KMS-11 (cell line): ENCODE results near the gene UBE3B.

Source experiments
- H2AFZ ChIP-seq: fragments of 200-600 bp; sonication (generic); 2 replicates; pipeline ENCODE4 v1.6.1; 2016; ENCODE audit warnings: antibody characterized with exemption, mixed run types, low read depth
- H3K27ac ChIP-seq: fragments of 200-600 bp; sonication (generic); 2 replicates; pipeline ENCODE4 v1.6.1; 2016; ENCODE audit warnings: mild to moderate bottlenecking, mixed run types
- H3K27me3 ChIP-seq: fragments of 200-600 bp; sonication (generic); 2 replicates; pipeline ENCODE4 v1.6.1; 2017; ENCODE audit warnings: mild to moderate bottlenecking, low read depth, mixed run types, moderate library complexity; ENCODE audit not compliant: insufficient read depth
- H3K36me3 ChIP-seq: fragments of 200-600 bp; sonication (generic); 2 replicates; pipeline ENCODE4 v1.6.1; 2017; ENCODE audit warnings: mild to moderate bottlenecking, mixed run types; ENCODE audit not compliant: insufficient read depth
- H3K4me1 ChIP-seq: fragments of 200-600 bp; sonication (generic); 2 replicates; pipeline ENCODE4 v1.6.1; 2016; ENCODE audit warnings: mild to moderate bottlenecking, low read depth, mixed run types; ENCODE audit not compliant: poor library complexity, severe bottlenecking
- H3K4me2 ChIP-seq: fragments of 200-600 bp; sonication (generic); 2 replicates; pipeline ENCODE4 v1.7.0; 2016; ENCODE audit warnings: mild to moderate bottlenecking, mixed run types
- H3K4me3 ChIP-seq: fragments of 200-600 bp; sonication (generic); IDR thresholded peaks from 2 replicates; pipeline ENCODE4 v1.6.1; 2017; ENCODE audit warnings: low read depth, low read length, mixed read lengths; ENCODE audit not compliant: insufficient read depth
- H3K79me2 ChIP-seq: fragments of 200-600 bp; sonication (generic); 2 replicates; pipeline ENCODE4 v1.6.1; 2016; ENCODE audit warnings: low read depth, mixed run types; ENCODE audit not compliant: insufficient read depth
- H3K9ac ChIP-seq: fragments of 200-600 bp; sonication (generic); 2 replicates; pipeline ENCODE4 v1.6.1; 2016; ENCODE audit warnings: mild to moderate bottlenecking, mixed run types
- H4K20me1 ChIP-seq: fragments of 200-600 bp; sonication (generic); 2 replicates; pipeline ENCODE4 v1.6.1; 2016; ENCODE audit warnings: mild to moderate bottlenecking, mixed run types; ENCODE audit not compliant: insufficient read depth
- CTCF ChIP-seq: fragments of 200-600 bp; sonication (generic); conservative IDR thresholded peaks from 2 replicates; pipeline ENCODE4 v1.6.1; 2017; ENCODE audit warnings: low read depth, mild to moderate bottlenecking, antibody characterized with exemption, low read length, moderate library complexity, mixed read lengths

The UBE3B gene

GRCh38 chr12:109458086-109458485 is 19.3 kb upstream of the UBE3B start:
- no peak for TF ChIP-seq CTCF
- Histone ChIP-seq H3K4me3 (no peak overlapping the region), H2AFZ (no peak overlapping the region), H3K27ac (no peak overlapping the region), H3K4me2 (no peak overlapping the region), H4K20me1 (no peaks in the 10 kb centered on the region), H3K4me1 (no peaks in the 10 kb centered on the region), H3K79me2 (no peaks in the 10 kb centered on the region), H3K27me3 (no peaks in the 10 kb centered on the region), H3K36me3 (no peaks in the 10 kb centered on the region), H3K9ac (no peak overlapping the region)

GRCh38 chr12:109458771-109459208 is 18.6 kb upstream of the UBE3B start:
- Histone ChIP-seq H3K27me3 (no peaks in the 10 kb centered on the region), H3K27ac (no peak overlapping the region), H4K20me1 (no peaks in the 10 kb centered on the region), H3K9ac (no peak overlapping the region), H2AFZ (no peak overlapping the region), H3K36me3 (no peaks in the 10 kb centered on the region), H3K79me2 (no peaks in the 10 kb centered on the region), H3K4me3 (no peak overlapping the region), H3K4me1 (no peaks in the 10 kb centered on the region), H3K4me2 (no peak overlapping the region)
- no peak for TF ChIP-seq CTCF

GRCh38 chr12:109459247-109459646 is 18.2 kb upstream of the UBE3B start:
- Histone ChIP-seq H3K79me2 (no peaks in the 10 kb centered on the region), H3K27me3 (no peaks in the 10 kb centered on the region), H3K9ac (no peak overlapping the region), H3K27ac (no peak overlapping the region), H3K4me2 (no peak overlapping the region), H2AFZ (no peak overlapping the region), H3K4me3 (no peak overlapping the region), H3K36me3 (no peaks in the 10 kb centered on the region), H3K4me1 (no peaks in the 10 kb centered on the region), H4K20me1 (no peaks in the 10 kb centered on the region)
- TF ChIP-seq CTCF: no peak

- Histone ChIP-seq H3K27me3 (no peaks in the 10 kb centered on the region), H3K4me3 (no peak overlapping the region), H3K4me1 (no peaks in the 10 kb centered on the region), H2AFZ (no peak overlapping the region), H3K36me3 (no peaks in the 10 kb centered on the region), H3K79me2 (no peaks in the 10 kb centered on the region), H3K9ac (no peak overlapping the region), H3K27ac (no peak overlapping the region), H4K20me1 (no peaks in the 10 kb centered on the region), H3K4me2 (no peak overlapping the region)
- no peak for TF ChIP-seq CTCF
Observed at GRCh38 chr12:109460538-109460937, 16.9 kb upstream of the UBE3B start.
